ENCODE data around the gene HTRA3.

HTRA3 gene

GRCh38 chr4:8242782-8243560, 26.6 kb upstream of the HTRA3 start:
- H3K36me3 ChIP-seq (ENCODE audit: insufficient read depth, low read length): no peaks in the 10 kb centered on the region
- H3K27me3 ChIP-seq (ENCODE audit: control insufficient read depth in 1 of 2, insufficient read depth in 2 of 2, low read length in 2 of 2): no peaks in the 10 kb centered on the region
- H3K27ac ChIP-seq (ENCODE audit: low read depth, low read length): no peak overlapping the region
- peaks cover 13% of the 10 kb centered on the region for H3K4me1 ChIP-seq (ENCODE audit: insufficient read depth, low read length)
- H3K9ac ChIP-seq (ENCODE audit: low read length): no peak overlapping the region
- peak overlapping the region in 1 of 2 donors; percentile 9 for H3K4me3 ChIP-seq (ENCODE audit: low read depth in 1 of 2, low read length in 2 of 2)
- no peaks in the 10 kb centered on the region for H3K9me3 ChIP-seq (ENCODE audit: low read length)

GRCh38 chr4:8244001-8244757, 25.4 kb upstream of the HTRA3 start:
- Histone ChIP-seq H3K4me1 (ENCODE audit: insufficient read depth, low read length) (peaks cover 13% of the 10 kb centered on the region), H3K9me3 (ENCODE audit: low read length) (no peaks in the 10 kb centered on the region), H3K27ac (ENCODE audit: low read depth, low read length) (no peak overlapping the region), H3K4me3 (ENCODE audit: low read depth in 1 of 2, low read length in 2 of 2) (no peak overlapping the region), H3K9ac (ENCODE audit: low read length) (no peak overlapping the region), H3K27me3 (ENCODE audit: control insufficient read depth in 1 of 2, insufficient read depth in 2 of 2, low read length in 2 of 2) (no peaks in the 10 kb centered on the region), H3K36me3 (ENCODE audit: insufficient read depth, low read length) (no peaks in the 10 kb centered on the region)

- Histone ChIP-seq H3K27ac (ENCODE audit: low read depth, low read length) (no peak overlapping the region), H3K9ac (ENCODE audit: low read length) (no peak overlapping the region), H3K27me3 (ENCODE audit: control insufficient read depth in 1 of 2, insufficient read depth in 2 of 2, low read length in 2 of 2) (no peaks in the 10 kb centered on the region), H3K36me3 (ENCODE audit: insufficient read depth, low read length) (no peaks in the 10 kb centered on the region), H3K9me3 (ENCODE audit: low read length) (no peaks in the 10 kb centered on the region), H3K4me3 (ENCODE audit: low read depth in 1 of 2, low read length in 2 of 2) (no peak overlapping the region), H3K4me1 (ENCODE audit: insufficient read depth, low read length) (peaks cover 13% of the 10 kb centered on the region)
Observed at GRCh38 chr4:8244931-8245460, 24.6 kb upstream of the HTRA3 start.

- no peak overlapping the region for H3K4me3 ChIP-seq (ENCODE audit: low read depth in 1 of 2, low read length in 2 of 2)
- no peaks in the 10 kb centered on the region for H3K36me3 ChIP-seq (ENCODE audit: insufficient read depth, low read length)
- peaks cover 13% of the 10 kb centered on the region for H3K4me1 ChIP-seq (ENCODE audit: insufficient read depth, low read length)
- H3K9ac ChIP-seq (ENCODE audit: low read length): no peak overlapping the region
- H3K9me3 ChIP-seq (ENCODE audit: low read length): no peaks in the 10 kb centered on the region
- H3K27ac ChIP-seq (ENCODE audit: low read depth, low read length): no peak overlapping the region
- H3K27me3 ChIP-seq (ENCODE audit: control insufficient read depth in 1 of 2, insufficient read depth in 2 of 2, low read length in 2 of 2): no peaks in the 10 kb centered on the region
Observed at GRCh38 chr4:8245884-8246833, 23.4 kb upstream of the HTRA3 start.

GRCh38 chr4:8247047-8247930, 22.3 kb upstream of the HTRA3 start:
- Histone ChIP-seq H3K4me1 (ENCODE audit: insufficient read depth, low read length) (peaks cover 8% of the 10 kb centered on the region), H3K9me3 (ENCODE audit: low read length) (no peaks in the 10 kb centered on the region), H3K4me3 (ENCODE audit: low read depth in 1 of 2, low read length in 2 of 2) (no peak overlapping the region), H3K9ac (ENCODE audit: low read length) (no peak overlapping the region), H3K27ac (ENCODE audit: low read depth, low read length) (no peak overlapping the region), H3K36me3 (ENCODE audit: insufficient read depth, low read length) (no peaks in the 10 kb centered on the region), H3K27me3 (ENCODE audit: control insufficient read depth in 1 of 2, insufficient read depth in 2 of 2, low read length in 2 of 2) (no peaks in the 10 kb centered on the region)

GRCh38 chr4:8248091-8248490, 21.5 kb upstream of the HTRA3 start:
- Histone ChIP-seq H3K27me3 (ENCODE audit: control insufficient read depth in 1 of 2, insufficient read depth in 2 of 2, low read length in 2 of 2) (no peaks in the 10 kb centered on the region), H3K9ac (ENCODE audit: low read length) (no peak overlapping the region), H3K36me3 (ENCODE audit: insufficient read depth, low read length) (no peaks in the 10 kb centered on the region), H3K27ac (ENCODE audit: low read depth, low read length) (no peak overlapping the region), H3K9me3 (ENCODE audit: low read length) (no peaks in the 10 kb centered on the region), H3K4me3 (ENCODE audit: low read depth in 1 of 2, low read length in 2 of 2) (no peak overlapping the region), H3K4me1 (ENCODE audit: insufficient read depth, low read length) (no peaks in the 10 kb centered on the region)

GRCh38 chr4:8250227-8250626, 19.3 kb upstream of the HTRA3 start:
- Histone ChIP-seq H3K27me3 (ENCODE audit: control insufficient read depth in 1 of 2, insufficient read depth in 2 of 2, low read length in 2 of 2) (no peaks in the 10 kb centered on the region), H3K27ac (ENCODE audit: low read depth, low read length) (no peak overlapping the region), H3K4me1 (ENCODE audit: insufficient read depth, low read length) (no peaks in the 10 kb centered on the region)

GRCh38 chr4:8250637-8251036, 18.9 kb upstream of the HTRA3 start:
- no peaks in the 10 kb centered on the region for H3K4me1 ChIP-seq (ENCODE audit: insufficient read depth, low read length)
- H3K4me3 ChIP-seq (ENCODE audit: low read depth in 1 of 2, low read length in 2 of 2): no peak overlapping the region
- H3K36me3 ChIP-seq (ENCODE audit: insufficient read depth, low read length): no peaks in the 10 kb centered on the region
- H3K9ac ChIP-seq (ENCODE audit: low read length): no peak overlapping the region
- no peak overlapping the region for H3K27ac ChIP-seq (ENCODE audit: low read depth, low read length)
- H3K27me3 ChIP-seq (ENCODE audit: control insufficient read depth in 1 of 2, insufficient read depth in 2 of 2, low read length in 2 of 2): no peaks in the 10 kb centered on the region
- no peaks in the 10 kb centered on the region for H3K9me3 ChIP-seq (ENCODE audit: low read length)

More at GRCh38 chr4:8250227-8250626, 19.3 kb upstream of the HTRA3 start:
- Histone ChIP-seq H3K9me3 (ENCODE audit: low read length) (no peaks in the 10 kb centered on the region), H3K4me3 (ENCODE audit: low read depth in 1 of 2, low read length in 2 of 2) (no peak overlapping the region), H3K36me3 (ENCODE audit: insufficient read depth, low read length) (no peaks in the 10 kb centered on the region), H3K9ac (ENCODE audit: low read length) (no peak overlapping the region)

- Histone ChIP-seq H3K9me3 (ENCODE audit: low read length) (no peaks in the 10 kb centered on the region), H3K4me3 (ENCODE audit: low read depth in 1 of 2, low read length in 2 of 2) (no peak overlapping the region), H3K4me1 (ENCODE audit: insufficient read depth, low read length) (no peaks in the 10 kb centered on the region), H3K9ac (ENCODE audit: low read length) (no peak overlapping the region), H3K36me3 (ENCODE audit: insufficient read depth, low read length) (no peaks in the 10 kb centered on the region), H3K27ac (ENCODE audit: low read depth, low read length) (no peak overlapping the region), H3K27me3 (ENCODE audit: control insufficient read depth in 1 of 2, insufficient read depth in 2 of 2, low read length in 2 of 2) (no peaks in the 10 kb centered on the region)
Observed at GRCh38 chr4:8251110-8251883, 18.3 kb upstream of the HTRA3 start.

All from muscle layer of colon (tissue), 2 donors.